Fibroblast of skin of back (primary cell): Measurements from ENCODE around the gene POLR2J. TPM values are rescaled to one million over a fixed set of nuclear protein-coding genes. Genes with fewer than 3 reads are reported as not detected.
"Not testable (repeated sequence)": the region's sequence is repeated elsewhere in the genome, so short reads cannot be mapped to it uniquely, and the experiment has no call there.

ENCODE experiments used
- DNase-seq: peaks from one replicate; pipeline ENCODE4 v3.0.0-alpha.2; 2013
- polyA plus RNA-seq, 2 experiments: library from polyadenylated mRNA; unstranded; fragments of 120-200 nt; gene quantifications; one replicate each; pipeline ENCODE4 v1.2.1, GENCODE V29; 2013; ENCODE audit not compliant: insufficient read length in 2 of 2

POLR2J gene
- 56.3 TPM for polyA plus RNA-seq (2013, experiment 1 of 2; ENCODE audit: insufficient read length)
- polyA plus RNA-seq (2013, experiment 2 of 2; ENCODE audit: insufficient read length): 37.7 TPM

DNA sequence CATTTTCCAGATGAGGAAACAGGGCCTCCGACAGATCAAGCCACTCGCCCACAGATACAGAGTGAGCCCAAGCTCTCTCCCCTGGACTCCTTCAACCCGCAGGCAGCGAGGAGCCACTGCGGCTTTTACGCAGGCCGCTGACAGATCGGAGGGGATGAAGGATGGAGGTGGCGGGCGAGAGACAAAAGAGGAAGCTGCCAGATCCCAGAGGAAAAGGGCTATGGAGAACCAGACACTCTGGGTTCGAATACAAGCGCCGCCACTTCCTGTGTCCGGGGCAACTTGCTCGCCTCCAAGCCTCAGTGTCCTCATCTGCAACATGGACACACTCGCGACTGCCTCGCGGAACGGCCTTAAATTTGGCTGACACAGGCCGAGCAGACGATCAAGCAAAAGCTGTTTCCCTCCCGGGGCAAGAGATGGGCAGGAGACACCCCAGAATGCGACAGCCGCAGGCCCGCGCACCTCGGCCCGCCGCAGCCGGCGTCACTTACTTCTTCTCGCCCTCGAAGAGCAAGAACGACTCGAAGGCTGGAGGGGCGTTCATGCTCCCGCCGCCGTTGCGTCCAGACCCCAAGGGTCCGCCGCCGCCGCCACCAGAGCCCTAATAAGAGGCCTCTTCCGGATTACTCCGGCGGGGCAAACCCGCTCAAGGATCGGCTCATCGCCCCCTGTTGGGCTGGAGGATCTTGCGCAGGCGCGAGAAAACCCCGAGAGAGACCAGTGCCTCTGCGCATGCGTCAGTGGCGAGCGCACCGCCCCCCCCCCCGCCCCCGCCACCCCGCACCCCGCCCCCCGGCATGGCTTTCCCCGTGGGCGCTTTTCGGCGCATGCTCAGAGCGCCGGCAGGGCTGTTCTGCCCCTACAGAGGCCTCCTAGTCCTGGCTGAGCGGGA, at the start of gene POLR2J:
Gene POLR2J, minus strand, starts transcription at position 609 of the 895 bp plus-strand sequence. Its CDS starts 62 bp downstream, at position 547.
- DNase-seq: peak; percentile 53

DNA sequence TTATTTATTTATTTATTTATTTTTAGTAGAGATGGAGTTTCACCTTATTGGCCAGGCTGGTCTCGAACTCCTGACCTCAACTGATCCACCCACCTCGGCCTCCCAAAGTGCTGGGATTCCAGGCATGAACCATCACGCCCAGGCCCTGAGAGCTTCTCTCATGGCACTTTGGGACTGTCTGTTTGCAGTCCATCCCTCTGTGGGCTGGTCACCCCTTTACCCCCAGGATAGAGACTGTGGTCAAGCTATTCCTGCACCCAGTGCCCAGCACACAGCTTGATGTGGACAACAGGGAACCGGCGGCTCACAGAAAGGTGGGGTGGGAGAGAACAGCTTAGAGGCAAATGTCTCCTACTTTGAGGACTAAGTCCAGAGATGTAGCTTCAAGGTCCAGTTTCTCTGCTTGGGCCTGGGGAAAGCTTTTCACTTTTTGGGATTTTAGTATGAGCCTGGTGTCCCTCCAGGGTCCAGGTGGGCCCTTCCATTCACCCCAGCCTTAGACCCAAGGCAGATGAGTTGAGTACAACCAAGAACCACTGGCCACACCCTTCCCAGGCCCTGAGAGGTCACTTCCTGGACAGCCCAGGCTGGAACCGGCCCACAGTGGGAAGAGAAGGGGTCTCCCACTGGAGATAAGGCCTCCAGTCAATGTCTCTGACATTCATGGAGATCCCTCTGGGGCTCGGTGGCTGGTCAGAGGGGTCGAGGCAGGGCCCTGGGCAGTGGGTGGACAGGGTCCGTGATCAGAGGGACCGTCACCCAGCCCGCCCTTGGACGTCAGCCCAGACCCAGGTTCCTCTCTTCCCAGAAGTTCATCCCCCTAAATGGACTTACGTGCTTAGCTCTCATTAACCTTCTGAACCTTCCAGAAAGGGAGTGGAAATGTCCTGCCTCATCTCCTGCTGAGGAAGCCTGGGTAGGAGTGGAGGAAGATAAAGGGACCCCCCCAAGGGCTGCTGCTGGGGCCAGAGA, 49.4 kb upstream of the POLR2J start:
- not testable (repeated sequence) for DNase-seq

DNA sequence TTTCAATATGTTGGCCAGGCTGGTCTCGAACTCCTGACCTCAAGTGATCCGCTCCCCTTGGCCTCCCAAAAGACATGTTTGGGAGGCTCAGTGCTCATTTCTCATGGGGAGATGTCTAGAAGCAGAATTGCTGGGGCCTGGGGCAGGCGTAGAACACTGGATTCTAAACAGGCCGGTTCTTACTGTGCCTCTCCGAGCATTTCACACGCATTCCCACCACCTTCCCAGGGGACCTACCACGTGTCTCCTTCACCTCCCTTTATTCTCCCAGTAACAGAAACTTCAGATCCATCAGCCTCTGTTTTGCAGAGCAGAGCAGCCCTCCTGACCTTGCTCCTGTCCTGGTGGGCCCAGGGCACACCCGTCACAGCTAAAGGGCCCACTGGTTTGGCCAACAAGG, 48.5 kb upstream of the POLR2J start:
- not testable (repeated sequence) for DNase-seq

DNA sequence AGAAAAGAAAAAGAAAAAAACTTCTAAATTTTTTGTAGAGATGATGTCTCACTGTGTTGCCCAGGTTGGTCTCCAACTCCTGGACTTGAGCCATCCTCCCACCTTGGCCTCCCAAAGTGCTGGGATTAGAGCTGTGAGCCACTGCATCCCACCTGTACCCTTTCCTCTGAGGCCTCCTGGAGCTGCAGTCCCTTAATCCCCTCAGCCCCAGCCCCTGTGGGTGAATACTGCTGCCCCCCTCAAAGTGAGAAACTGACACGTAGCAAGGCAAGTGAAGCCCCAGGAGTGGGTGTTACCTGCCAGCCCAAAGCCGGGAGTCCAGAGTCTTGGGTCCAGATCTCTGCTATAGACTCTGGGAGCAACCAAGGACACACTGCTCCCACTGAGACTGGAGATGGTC, 46.1 kb upstream of the POLR2J start:
- DNase-seq: not testable (repeated sequence)

DNA sequence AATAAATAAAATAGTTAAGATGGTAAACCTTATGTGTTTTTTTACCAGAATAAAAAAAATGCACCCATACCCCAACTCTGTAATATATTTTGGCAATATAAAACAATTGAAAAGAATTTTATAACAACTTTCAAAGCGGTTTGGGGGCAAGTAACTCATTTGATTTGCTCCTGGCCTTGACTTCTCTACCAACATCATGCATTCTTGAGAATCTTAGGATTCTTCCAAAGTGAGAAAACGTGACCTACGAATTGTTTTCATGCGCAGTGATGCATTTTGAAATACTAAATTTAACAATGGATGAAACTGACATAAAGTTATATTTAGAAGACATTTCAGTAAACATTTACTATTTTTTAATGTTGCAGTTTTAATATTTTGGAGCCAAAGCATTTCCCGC, 42.1 kb upstream of the POLR2J start:
- not testable (repeated sequence) for DNase-seq

DNA sequence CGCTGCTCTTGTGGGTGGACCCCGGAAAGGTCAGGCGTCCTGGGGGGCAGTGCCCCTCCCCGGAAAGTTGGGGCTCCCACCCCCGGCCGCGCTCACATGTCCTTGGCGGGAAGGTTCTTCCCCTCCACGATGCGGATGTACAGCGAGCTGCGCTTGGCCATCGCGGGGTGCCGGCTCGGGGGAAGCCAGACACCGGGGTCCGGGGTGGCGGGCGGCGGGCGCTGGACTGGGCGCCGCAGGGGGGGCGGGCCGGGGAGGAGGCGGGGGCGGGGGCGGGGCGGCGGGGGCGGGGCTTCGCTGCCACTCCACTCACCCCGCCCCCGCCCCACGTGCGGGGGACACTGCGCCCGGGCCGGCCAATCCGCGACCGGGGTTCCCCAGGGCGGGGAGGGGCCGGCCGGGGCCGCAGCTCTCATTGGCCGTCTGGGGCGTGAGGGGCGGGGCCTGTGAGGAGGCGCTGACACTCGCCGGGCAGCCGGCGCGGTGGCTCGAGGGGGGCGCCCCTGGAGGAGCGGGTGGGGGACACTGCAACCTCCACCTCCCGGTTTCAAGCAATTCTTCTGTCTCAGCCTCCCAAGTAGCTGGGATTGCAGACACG, 38.9 kb upstream of the POLR2J start, which contains the start of gene RASA4B:
Gene RASA4B, minus strand, starts transcription at position 228 of the 598 bp plus-strand sequence. Its CDS starts 67 bp downstream, at position 161.
- DNase-seq: peak; percentile 17

DNA sequence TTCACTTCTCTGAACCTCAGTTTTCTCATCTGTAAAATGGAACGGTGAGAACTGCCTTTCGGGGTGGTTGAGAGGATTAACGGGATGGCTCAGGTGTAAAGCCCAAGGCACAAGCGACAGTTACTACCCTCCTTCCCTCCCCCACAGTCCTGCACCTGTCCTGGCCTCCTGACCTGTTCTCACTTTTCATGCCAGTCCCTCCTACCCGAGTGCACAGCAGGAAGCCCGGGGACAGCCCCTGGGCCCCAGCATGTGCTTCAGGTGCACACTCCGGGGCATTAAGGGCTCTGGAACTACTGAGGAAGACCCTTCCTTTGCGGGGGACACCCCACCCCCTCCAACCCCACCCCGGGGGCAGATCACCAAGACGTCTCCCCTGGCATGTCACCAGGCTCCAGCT, 38.2 kb upstream of the POLR2J start:
- DNase-seq: not testable (repeated sequence)

DNA sequence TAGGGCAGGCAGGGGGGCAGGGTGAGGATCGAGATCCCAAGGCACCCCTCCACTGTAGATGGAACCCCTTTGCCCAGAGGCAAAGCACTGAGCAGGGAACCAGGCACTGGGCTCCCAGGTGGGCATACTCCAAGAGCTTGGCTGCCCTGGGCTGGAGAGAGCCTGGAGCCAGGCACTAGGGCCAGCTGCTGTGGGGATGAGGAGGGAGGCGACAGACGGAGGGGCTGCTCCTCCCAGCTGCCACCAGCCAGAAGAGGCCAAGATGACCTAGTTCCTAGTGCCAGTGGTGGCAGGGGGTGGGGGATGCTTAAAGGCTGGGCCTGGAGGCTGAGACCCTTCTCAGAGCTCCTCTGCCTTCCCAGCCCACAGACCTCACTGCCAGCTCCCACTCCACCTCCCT, 37.2 kb upstream of the POLR2J start:
- not testable (repeated sequence) for DNase-seq

DNA sequence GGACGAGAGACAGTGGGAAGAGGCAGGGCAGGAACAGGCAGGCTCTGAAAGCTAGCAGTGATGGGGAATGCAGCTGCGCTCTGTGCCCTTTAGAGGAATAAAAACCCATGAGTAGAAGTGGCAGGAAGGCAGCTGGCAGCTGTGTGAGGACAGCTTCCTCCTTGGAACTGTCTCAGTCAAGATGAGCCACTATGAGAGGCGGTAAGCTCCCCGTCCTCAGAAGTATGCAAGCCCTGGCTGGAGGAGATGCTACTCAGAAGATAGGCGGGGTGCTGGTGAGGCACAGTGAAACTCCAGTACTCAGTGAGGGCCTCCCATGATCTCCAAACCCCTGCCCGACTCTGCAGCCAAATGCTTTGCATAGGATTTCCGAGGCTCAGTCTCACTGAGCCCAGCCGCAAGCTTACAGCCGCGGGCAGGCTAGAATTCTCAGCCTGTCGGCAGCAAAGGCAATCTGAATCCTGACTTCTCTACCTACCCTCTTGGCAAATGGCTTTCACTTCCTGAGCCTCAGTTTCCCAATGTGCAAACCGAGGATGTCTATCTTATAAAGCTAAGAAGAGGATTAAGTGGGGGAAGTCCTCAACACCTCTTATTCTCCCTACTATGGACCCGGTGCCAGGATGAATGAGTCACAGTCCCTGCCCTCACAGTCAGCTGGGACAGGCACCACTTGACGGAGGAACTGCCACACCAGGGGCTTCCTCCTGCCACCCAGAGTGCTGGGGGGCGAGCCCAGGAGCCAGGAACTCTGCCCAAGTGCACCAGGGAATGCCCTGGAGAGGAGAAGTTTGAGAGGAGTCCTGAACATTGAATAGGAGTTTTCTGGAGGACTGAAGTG, 36.4 kb upstream of the POLR2J start:
- not testable (repeated sequence) for DNase-seq

DNA sequence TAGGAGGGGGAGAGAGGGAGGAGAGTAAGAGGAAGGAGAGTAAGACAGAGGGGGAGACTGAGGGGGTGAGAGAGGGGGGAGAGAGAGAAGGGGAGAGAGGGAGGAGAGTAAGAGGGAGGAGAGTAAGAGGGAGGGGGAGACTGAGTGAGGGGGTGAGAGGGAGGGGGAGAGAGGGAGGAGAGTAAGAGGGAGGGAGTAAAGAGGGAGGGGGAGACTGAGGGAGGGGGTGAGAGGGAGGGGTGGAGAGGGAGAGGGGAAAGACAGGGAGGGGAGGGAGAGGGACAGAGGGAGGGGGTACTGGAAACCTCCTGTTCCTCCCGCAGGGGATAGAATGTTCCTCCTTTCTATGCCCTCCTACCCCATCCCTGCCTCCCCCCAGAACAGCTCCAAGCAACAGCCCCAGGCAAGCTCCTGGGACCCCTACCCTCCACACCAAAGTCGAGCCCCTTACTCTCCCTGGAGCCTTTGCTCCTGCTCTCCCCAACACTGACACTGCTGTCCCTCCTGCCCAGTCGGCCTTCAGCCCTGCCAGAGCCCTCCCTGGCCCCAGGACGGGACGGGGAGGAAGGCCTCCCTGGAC, 34.0 kb upstream of the POLR2J start:
- peak; percentile 87 for DNase-seq

DNA sequence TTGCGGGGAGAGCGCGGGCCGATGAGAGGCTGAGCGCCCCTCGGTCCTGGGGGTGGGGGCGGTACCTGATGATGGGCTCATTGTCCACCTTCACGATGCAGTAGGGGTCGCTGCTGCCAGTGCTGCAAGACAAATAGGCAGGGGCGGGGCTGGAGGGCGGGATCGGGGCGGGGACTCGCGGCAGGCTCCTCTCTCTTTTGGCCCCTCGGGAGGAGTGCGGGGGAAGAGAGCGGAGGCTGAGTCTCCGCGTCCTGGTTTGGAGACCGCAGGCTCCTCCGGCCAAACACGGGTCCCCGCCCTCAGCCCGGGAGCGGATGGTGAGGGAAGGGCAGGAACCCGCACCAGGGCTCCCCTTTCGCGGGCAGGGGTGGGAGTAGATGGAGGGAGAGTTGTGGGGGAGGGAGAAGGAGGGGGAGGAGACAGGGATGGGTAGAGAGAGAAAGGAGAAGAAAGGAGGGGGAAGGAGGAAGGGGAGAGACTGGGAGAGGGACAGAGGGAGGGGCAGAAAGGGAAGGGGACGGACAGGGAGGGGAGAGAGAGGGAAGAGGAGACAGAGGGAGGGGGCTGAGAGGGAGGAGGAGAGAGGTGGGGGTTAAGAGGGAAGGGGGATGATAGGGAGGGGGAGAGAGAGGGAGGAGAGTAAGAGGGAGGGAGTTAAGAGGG, 33.3 kb upstream of the POLR2J start:
- not testable (repeated sequence) for DNase-seq

DNA sequence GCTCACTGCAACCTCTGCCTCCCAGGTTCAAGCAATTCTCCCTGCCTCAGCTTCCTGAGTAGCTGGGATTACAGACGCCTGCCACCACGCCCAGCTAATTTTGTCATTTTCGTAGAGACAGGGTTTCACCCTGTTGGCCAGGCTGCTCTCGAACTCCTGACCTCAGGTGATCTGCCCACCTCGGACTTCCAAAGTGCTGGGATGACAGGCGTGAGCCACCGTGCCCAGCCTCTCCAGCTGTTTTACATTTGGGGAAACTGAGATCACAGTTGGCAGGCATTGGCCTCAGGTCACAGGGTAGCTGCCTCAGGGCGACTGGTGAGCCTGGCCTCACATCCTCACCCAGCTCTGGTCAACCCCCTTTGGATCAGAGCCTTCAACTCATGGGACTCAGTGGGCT, 31.9 kb upstream of the POLR2J start:
- DNase-seq: not testable (repeated sequence)

DNA sequence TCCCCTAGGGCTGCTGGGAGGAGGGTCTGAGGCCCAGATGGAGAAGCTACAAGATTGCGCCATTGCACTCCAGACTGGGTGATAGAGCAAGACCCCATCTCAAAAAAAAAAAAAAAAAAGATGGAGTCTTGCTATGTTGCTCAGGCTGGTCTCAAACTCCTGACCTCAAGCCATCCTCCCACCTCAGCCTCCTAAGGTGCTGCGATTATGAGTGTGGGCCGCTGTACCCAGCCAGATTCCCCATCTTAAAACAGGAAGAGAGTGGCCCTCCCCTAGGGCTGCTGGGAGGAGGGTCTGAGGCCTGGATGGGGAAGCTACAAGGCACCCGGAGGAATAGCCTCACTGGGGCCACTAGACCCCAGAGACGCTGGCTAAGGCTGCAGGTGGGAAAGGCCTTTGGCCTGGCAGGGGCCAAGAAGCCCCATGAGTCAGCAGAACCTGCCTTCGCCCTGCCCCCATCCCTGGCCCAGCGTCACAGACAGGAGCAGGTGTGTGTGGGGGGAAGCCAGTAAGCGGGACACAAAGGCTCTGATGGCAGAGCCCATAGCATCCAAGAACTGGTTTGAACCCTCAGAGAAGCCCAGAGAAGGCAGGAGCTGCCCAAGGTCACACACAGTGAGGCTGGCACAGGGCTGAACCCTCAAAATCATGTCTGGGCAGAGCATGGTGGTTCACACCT, 28.8 kb upstream of the POLR2J start:
- not testable (repeated sequence) for DNase-seq

DNA sequence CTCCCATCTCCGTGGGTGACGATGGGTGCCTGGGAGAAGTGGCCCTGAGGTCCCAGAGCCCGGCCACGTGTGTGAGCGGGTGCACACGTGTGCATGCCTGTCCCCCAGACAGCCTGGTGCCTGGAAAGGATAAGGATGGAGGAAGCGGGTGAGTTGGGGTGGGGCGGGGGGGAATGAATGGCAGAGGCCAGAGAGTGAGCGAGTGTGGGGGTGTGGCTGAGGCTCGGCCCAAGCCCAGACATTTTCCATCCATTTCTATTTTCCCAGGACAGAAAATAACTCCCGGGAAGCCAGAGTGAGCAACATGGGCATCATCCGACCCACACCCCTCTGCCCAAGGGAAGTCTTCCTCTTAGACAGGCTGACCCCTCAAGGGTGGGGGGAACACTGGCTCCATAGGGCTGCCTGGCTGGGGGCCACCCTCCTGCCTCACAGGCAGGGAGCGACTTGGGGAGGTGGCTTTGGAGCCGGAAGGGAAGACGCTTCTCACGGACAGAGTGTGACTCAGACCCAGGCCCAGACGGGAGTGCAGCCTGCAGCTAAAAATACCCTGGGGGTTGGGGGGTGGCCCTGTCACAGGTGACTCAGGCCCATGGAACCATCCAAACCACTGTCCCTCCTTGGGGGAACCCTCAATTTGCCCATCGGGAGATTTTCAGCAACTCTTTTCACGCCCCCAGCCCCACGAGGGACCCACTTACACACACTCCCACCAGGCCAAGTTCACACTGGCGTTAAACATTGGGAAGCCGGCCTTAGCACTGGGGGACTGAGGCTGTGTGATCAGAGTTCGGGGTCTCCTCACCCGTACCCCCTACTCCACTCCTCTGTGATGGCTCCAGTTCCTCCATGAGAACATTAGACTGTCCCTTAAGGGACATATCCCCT, 26.8 kb upstream of the POLR2J start:
- DNase-seq: not testable (repeated sequence)

DNA sequence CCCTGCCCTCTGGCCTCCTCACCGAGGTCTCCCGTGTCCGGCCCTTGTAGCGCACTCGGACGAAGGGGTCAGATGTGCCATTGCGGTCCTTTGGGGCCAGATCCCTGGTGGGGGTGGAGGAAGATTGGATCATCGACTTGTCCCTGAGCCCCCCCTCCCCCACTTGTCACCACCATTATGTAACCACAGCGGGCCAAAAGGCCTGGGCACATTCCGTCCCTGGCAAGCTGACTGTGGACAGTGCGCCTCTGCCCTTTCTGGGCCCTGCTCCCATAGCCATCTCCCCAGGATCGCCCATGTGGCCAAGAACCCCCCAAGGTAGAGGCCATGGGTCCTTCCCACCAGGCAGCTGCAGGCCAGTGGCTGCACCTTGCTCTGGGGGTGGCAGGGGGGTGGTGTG, 24.4 kb upstream of the POLR2J start:
- DNase-seq: not testable (repeated sequence)

DNA sequence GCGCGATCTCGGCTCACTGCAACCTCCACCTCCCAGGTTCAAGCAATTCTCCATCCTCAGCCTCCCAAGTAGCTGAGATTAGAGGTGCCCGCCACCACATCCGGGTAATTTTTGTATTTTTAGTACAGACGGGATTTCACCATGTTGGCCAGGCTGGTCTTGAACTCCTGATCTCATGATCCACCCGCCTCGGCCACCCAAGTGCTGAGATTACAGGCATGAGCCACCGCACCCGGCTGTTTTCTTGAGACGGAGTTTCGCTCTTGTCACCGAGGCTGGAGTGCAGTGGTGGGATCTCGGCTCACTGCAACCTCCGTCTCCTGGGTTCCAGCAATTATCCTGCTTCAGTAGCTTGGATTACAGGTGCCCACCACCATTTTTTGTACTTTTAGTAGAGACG, 19.6 kb upstream of the POLR2J start:
- DNase-seq: not testable (repeated sequence)

DNA sequence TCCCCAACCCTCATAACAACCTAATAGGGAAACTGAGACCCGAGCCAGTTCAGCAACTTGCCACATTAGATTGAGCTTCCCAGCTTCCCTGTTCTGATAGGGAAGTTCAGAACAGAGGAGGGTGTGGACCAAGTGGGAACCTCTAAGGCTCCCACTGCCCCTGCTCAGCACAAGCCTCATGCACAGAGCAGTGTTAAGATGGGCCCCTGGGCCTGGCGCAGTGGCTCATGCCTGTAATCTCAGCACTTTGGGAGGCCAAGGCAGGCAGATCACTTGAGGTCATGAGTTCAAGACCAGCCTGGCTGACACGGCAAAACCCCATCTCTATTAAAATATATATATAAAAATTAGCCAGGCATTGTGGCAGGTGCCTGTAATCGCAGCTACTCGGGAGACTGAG, 18.6 kb upstream of the POLR2J start:
- DNase-seq: not testable (repeated sequence)

DNA sequence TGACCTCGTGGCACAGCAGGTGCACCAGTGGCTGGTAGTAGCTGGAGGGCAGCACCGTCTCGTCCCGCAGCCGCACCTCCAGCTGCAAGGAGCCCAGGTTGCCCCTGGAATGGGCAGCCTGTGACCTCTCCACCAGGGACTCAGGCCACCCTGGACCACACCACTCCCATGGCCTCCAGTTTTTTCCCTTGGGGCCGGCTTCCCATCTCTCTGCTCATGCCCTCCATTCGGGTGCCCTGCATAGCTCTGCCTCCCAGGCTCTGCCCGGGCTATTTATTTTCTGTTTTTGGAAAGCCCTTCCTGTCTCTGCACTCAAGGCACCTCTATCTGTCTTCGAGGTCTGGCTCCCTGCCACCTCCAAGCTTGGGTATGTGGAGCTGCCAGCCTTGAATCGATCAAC, 18.1 kb upstream of the POLR2J start:
- not testable (repeated sequence) for DNase-seq
